Panc1 (cell line): ENCODE measurements around the gene RPP30. TPM values are rescaled to one million over a fixed set of nuclear protein-coding genes. Genes with fewer than 3 reads are reported as not detected.

Experiments used
- ATAC-seq: fragments of 200-7000 bp; cut with Tn5 transposase; 2 replicates; pipeline ENCODE4 v1.9.1; 2020; ENCODE audit warnings: mild to moderate bottlenecking, moderate library complexity
- BruUV-seq: library from RNA; stranded (reverse); fragments of 400-500 nt; replicated peaks from 2 replicates; lab custom pipeline; 2021; lab: Mats Ljungman, UMichigan
- CTCF ChIA-PET: fragments of 300-600 bp; sonication (Branson Sonifier 250); formaldehyde crosslinking; loops from one replicate; lab custom pipeline; 2022; ENCODE audit warnings: antibody characterized with exemption; lab: Charles Lee
- POLR2A ChIA-PET: fragments of 300-600 bp; sonication (Branson Sonifier 250); formaldehyde crosslinking; loops from one replicate; lab custom pipeline; 2022; ENCODE audit warnings: antibody characterized with exemption; lab: Charles Lee
- DNase-seq: peaks from one replicate; pipeline ENCODE4 v3.0.0-alpha.2; 2010; ENCODE audit warnings: low read depth, low spot score
- H3K27ac ChIP-seq: 2 replicates; pipeline ENCODE4 v1.5.1; 2011; ENCODE audit warnings: mild to moderate bottlenecking, low read length, inconsistent platforms
- H3K27me3 ChIP-seq: fragments of 200-500 bp; sonication (Bioruptor generic); 2 replicates; pipeline ENCODE4 v1.6.0; 2014; ENCODE audit warnings: low read length, inconsistent platforms; ENCODE audit not compliant: control insufficient read depth, insufficient read depth
- H3K36me3 ChIP-seq: fragments of 200-500 bp; sonication (Bioruptor generic); 2 replicates; pipeline ENCODE4 v1.5.1; 2014; ENCODE audit warnings: inconsistent platforms, mild to moderate bottlenecking, low read length, moderate library complexity; ENCODE audit not compliant: control insufficient read depth, insufficient read depth
- H3K4me1 ChIP-seq: 2 replicates; pipeline ENCODE4 v1.5.1; 2011; ENCODE audit warnings: inconsistent platforms, mild to moderate bottlenecking, low read length, moderate library complexity; ENCODE audit not compliant: control insufficient read depth, insufficient read depth
- H3K4me3 ChIP-seq, 2 experiments: 2 replicates each; pipeline ENCODE4 v1.5.1; 2011 to 2012; ENCODE audit warnings: low read depth in 2 of 2, low read length in 2 of 2, mild to moderate bottlenecking in 2 of 2, inconsistent platforms in 1 of 2, moderate library complexity in 1 of 2
- H3K9me3 ChIP-seq: fragments of 200-500 bp; sonication (Bioruptor generic); 2 replicates; pipeline ENCODE4 v1.5.1; 2014; ENCODE audit warnings: low read depth, mild to moderate bottlenecking, inconsistent platforms, low read length, moderate library complexity; ENCODE audit not compliant: control insufficient read depth, insufficient read depth
- POLR2AphosphoS5 ChIP-seq: IDR thresholded peaks from 2 replicates; pipeline ENCODE4 v1.6.1; 2012; ENCODE audit warnings: mild to moderate bottlenecking, low read depth, low read length, moderate library complexity
- SIN3A ChIP-seq: IDR thresholded peaks from 2 replicates; pipeline ENCODE4 v1.6.1; 2012; ENCODE audit warnings: low read depth, mild to moderate bottlenecking, low read length, moderate library complexity, borderline replicate concordance; ENCODE audit not compliant: insufficient read depth
- TCF7L2 ChIP-seq: IDR thresholded peaks from 2 replicates; pipeline ENCODE4 v1.6.1; 2011; ENCODE audit warnings: mild to moderate bottlenecking, low read depth, low read length, inconsistent platforms
- in situ Hi-C: cut with HindIII; loops from 2 replicates; pipeline ENCODE4 v1.10.0; 2016; ENCODE audit warnings: low sequenced_read_pairs, low pct_unique_long_range_greater_than_20kb
- intact Hi-C: fragments of 100-400 bp; cut with micrococcal nuclease; formaldehyde crosslinking; loops from one replicate; pipeline ENCODE4 v1.10.0; 2022; ENCODE audit not compliant: unreplicated experiment
- total RNA-seq: library from RNA; stranded (reverse); gene quantifications from one replicate; pipeline ENCODE4 v1.2.1, GENCODE V29; 2021; ENCODE audit not compliant: unreplicated experiment
- TF ChIP-seq, protein P1 (sequence below), 2 experiments: IDR thresholded peaks; 2 replicates each; pipeline ENCODE4 v1.6.1; 2011 to 2012; ENCODE audit warnings: low read depth in 2 of 2, control low read depth in 1 of 2, low read length in 1 of 2, mild to moderate bottlenecking in 1 of 2, moderate library complexity in 1 of 2; ENCODE audit not compliant: insufficient read depth in 1 of 2
- TF ChIP-seq, protein P2 (sequence below): fragments of 450-650 bp; IDR thresholded peaks from 2 replicates; pipeline ENCODE4 v1.5.1; 2017; ENCODE audit warnings: mild to moderate bottlenecking

The RPP30 gene
- total RNA-seq, 1 experiment from 2014 or later = 59.0 TPM

DNA sequence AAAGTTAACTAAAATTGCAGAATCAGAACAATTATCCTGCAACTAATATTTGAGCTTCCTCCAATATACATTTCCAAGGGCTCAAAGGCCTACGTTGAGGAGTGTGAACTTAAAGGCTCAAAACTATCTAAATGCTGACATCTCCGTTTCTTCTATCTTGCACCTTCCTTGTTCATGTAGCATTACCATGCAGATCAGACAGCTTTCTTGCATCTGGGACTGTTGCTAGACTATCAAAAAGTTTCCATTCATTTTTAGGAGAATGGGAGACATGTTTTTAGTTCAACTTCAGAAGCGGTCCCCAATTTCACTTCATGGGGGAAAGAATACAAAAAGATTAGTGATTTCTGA is 46.2 kb downstream of the RPP30 start:
- Histone ChIP-seq H3K27ac (no peak overlapping the region), H3K27me3 (no peaks in the 10 kb centered on the region; the same call in 1 of the 2 replicates), H3K9me3 (no peaks in the 10 kb centered on the region), H3K4me1 (no peaks in the 10 kb centered on the region; the same call in 1 of the 2 replicates), H3K4me3 (no peak overlapping the region), H3K36me3 (no peaks in the 10 kb centered on the region)
- ChIA-PET CTCF (no interaction called here), POLR2A (no interaction called here)
- in situ Hi-C loops (no loop called here), intact Hi-C loops (no loop called here)
- TF ChIP-seq, protein P1, sequence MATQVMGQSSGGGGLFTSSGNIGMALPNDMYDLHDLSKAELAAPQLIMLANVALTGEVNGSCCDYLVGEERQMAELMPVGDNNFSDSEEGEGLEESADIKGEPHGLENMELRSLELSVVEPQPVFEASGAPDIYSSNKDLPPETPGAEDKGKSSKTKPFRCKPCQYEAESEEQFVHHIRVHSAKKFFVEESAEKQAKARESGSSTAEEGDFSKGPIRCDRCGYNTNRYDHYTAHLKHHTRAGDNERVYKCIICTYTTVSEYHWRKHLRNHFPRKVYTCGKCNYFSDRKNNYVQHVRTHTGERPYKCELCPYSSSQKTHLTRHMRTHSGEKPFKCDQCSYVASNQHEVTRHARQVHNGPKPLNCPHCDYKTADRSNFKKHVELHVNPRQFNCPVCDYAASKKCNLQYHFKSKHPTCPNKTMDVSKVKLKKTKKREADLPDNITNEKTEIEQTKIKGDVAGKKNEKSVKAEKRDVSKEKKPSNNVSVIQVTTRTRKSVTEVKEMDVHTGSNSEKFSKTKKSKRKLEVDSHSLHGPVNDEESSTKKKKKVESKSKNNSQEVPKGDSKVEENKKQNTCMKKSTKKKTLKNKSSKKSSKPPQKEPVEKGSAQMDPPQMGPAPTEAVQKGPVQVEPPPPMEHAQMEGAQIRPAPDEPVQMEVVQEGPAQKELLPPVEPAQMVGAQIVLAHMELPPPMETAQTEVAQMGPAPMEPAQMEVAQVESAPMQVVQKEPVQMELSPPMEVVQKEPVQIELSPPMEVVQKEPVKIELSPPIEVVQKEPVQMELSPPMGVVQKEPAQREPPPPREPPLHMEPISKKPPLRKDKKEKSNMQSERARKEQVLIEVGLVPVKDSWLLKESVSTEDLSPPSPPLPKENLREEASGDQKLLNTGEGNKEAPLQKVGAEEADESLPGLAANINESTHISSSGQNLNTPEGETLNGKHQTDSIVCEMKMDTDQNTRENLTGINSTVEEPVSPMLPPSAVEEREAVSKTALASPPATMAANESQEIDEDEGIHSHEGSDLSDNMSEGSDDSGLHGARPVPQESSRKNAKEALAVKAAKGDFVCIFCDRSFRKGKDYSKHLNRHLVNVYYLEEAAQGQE (IDR thresholded peaks at IDR 0.05; ENCODE audit: insufficient read depth in 1 of 2, low read depth in 2 of 2, low read length in 1 of 2) = no peak
- TF ChIP-seq POLR2AphosphoS5 = no peak
- no peak for TF ChIP-seq SIN3A
- TF ChIP-seq, protein P2, sequence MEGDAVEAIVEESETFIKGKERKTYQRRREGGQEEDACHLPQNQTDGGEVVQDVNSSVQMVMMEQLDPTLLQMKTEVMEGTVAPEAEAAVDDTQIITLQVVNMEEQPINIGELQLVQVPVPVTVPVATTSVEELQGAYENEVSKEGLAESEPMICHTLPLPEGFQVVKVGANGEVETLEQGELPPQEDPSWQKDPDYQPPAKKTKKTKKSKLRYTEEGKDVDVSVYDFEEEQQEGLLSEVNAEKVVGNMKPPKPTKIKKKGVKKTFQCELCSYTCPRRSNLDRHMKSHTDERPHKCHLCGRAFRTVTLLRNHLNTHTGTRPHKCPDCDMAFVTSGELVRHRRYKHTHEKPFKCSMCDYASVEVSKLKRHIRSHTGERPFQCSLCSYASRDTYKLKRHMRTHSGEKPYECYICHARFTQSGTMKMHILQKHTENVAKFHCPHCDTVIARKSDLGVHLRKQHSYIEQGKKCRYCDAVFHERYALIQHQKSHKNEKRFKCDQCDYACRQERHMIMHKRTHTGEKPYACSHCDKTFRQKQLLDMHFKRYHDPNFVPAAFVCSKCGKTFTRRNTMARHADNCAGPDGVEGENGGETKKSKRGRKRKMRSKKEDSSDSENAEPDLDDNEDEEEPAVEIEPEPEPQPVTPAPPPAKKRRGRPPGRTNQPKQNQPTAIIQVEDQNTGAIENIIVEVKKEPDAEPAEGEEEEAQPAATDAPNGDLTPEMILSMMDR = no peak
- no peak for TF ChIP-seq TCF7L2
- ATAC-seq (no peak), DNase-seq (no peak)
- BruUV-seq = no TSS peak

DNA sequence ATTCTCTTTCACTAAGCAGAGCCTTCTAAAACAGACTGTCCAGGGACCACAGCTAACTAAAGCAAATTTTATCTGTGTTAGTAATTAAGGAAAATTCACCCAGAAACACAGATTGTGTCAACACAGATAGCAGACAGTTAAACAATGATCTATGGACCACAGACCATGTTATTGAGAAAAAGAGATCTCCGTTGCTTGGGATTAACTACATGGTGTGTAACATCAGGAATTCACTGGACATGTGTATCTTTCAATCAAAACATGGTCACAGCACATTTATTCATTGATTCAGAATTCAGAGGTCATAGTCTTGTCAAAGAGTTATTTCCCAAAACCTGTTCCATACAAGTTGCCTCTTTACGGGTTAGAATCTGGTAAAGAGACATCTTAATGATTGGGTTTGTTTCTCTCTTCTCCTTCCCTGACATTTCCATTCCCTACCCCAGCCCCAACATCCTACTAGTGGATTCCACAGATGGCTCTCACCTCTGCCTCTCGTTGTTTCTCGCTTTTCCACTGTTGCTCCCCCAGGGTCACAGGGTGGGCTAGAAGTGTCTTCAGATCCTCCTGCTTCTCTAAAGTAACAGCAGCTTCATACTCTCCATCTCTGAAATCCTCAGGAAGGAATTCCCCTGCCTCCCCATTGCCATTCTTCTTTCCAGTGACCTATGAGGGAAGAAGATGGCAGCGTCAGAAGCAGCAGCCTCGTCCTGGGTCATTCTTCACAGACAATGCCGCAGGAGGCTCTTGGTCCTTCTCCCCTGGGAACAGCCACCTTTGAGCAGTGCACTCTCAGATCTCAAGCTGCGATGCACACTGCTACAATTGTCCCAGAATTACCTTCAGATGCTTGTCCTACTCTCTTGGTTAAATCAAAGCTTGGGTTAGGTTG is 48.2 kb downstream of the RPP30 start:
- no peak for ATAC-seq
- in situ Hi-C loops = no loop called here
- CTCF ChIA-PET = no interaction called here
- Histone ChIP-seq H3K27ac (no peak overlapping the region), H3K9me3 (no peaks in the 10 kb centered on the region), H3K4me3 (peak overlapping the region in 1 of 2 experiments; percentile 4; a peak in 1 of 4 replicates), H3K36me3 (no peaks in the 10 kb centered on the region), H3K27me3 (no peaks in the 10 kb centered on the region), H3K4me1 (no peaks in the 10 kb centered on the region; the same call in 1 of the 2 replicates)
- intact Hi-C loops = no loop called here
- POLR2A ChIA-PET = no interaction called here
- BruUV-seq = no TSS peak
- TF ChIP-seq, protein P1 (IDR thresholded peaks at IDR 0.05; ENCODE audit: insufficient read depth in 1 of 2, low read depth in 2 of 2, low read length in 1 of 2) = no peak
- TF ChIP-seq, protein P2 = no peak
- TF ChIP-seq POLR2AphosphoS5 (no peak), TCF7L2 (no peak), SIN3A (no peak)
- no peak for DNase-seq
